GM18873 (cell line): Measurements from ENCODE around the gene WHRN.

Source experiments
- ATAC-seq: cut with Tn5 transposase; IDR thresholded peaks from one replicate; pipeline ENCODE4 v1.9.1; 2021; ENCODE audit warnings: mild to moderate bottlenecking, moderate library complexity, moderate number of reproducible peaks; ENCODE audit not compliant: unreplicated experiment, low FRiP score

Gene WHRN

GRCh38 chr9:114493521-114494184 is 11.6 kb downstream of the WHRN start:
- no peak for ATAC-seq

DNA sequence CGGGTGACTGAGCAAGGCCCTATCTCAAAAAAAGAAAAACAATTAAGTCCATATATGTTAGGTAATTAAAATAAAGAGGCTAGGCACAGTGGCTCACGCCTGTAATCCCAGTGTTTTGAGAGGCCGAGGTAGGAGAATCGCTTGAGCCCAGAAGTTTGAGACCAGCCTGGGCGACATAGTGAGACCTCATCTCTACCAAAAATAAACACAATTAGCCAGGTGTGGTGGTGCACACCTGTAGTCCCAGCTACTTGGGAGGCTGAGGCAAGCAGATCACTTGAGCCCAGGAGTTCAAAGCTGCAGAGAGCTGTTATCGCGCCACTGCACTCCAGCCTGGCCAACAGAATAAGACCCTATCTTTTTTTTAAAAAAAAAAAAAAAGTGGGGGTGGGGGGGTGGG is 12.3 kb downstream of the WHRN start:
- no peak for ATAC-seq

DNA sequence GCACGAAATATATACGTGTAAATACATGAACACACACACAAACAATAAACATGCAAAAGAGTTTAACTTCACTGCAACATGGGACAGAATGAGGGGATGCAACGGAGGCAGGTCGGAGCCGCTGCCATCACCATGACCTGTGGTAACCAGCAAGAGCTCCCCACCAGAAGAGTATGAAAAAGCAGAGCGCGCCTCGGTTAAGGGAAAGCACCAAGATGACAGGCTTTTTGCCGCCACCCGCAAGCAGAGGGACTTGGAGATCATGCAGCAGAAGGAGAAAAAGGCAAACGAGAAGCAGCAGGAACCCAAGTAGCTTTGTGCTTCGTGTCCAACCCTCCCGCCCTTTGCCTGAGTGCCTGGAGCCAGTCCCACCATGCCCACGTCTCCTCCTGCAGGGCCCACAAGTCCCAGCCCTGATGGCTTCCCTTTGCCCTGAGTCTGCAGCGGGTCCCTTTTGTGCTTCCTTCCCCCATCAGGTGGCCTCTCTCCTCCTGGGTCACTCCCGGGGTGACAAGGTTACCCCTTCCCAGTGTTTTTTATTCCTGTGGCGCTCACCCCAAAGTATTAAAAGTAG is 13.8 kb downstream of the WHRN start:
- no peak for ATAC-seq

- ATAC-seq: no peak
Measured at GRCh38 chr9:114489928-114490327, 15.3 kb downstream of the WHRN start.

GRCh38 chr9:114488398-114489129 is 16.7 kb downstream of the WHRN start:
- ATAC-seq: no peak

GRCh38 chr9:114487607-114488300 is 17.5 kb downstream of the WHRN start:
- peak; percentile 46 for ATAC-seq

DNA sequence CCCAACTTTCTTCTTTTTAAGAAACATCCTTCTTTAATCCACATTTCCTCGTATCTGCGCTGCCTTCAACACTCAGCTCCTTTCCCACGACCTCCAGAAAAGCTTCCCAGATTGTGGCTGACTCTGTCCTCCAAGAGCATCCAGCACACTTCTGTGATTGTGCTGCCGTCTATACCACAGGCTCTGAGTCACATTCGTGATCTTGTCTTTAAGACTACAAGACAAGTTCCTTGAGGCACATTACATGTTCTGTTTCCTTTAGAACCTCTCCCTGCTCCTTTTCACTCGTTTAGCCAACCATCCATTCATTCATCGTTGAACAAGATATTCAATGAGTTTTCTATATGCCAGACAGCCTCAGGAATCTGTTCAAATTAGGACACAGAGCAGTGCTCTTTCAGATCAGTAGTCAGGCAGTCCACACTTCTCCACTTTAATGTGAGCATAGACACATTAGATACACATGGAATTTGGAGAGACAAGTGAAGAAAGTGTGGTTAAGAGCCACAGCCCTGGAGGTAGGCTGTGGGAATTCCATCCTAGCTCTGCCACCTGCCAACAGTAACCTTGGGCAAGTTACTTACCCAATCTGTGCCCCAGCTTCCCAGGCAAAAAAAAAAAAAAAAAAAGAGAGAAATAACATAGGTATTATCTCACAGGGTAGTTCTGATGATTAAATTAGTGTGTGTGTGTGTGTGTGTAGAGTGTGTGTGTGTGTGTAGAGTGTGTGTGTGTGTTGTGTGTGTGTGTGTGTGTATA is 18.9 kb downstream of the WHRN start:
- ATAC-seq: no peak

- ATAC-seq: peak; percentile 57
Measured at GRCh38 chr9:114484854-114485443, 20.3 kb downstream of the WHRN start.

DNA sequence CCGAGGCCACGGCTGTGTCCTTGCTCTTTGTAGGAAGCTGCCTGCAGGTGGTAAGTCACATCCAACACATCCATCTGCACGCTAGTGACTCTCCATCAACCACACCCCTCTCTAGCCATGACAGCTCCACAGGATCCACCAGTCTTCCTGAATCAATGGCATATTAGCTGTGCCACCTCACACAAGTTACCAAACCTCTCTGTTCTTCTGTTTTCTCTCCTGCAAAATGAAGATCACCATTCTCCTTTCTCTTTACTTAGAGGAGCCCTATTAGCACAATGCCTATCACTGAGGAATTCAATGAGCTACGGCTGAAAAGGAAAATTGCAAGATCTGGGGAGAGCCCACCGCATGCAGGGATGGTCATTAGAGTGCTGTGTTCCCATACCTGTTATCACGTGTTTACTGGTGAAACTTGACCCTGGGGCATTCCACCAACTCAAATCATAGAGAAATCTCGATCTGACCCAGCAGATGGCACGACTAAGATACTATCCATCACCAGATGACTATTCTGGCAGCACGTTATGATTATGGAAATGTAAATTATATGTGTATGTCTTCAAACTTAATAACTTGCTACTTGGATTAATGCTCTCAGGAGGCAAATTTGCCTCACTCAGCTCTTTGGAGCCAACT is 20.9 kb downstream of the WHRN start:
- ATAC-seq: peak; percentile 16

DNA sequence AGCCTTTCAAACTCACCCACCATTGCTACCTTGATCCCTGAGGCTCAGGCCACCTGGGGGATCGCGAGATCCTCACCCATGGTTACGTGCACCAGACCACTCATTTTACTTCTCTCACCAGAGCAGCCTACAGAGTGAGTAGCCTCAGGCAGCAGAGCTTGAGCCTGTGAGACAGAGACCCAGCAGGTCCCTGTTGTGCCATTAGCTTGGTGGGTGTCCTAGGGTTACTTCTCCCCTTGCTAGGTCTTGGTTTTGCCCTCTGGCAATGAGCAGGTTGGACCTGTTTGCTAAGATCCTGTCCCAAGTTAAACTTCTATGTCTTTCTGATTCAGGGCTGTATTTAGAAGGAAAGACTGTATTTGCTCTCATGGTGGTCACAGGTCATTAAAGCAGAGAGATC is 21.8 kb downstream of the WHRN start:
- ATAC-seq: no peak

DNA sequence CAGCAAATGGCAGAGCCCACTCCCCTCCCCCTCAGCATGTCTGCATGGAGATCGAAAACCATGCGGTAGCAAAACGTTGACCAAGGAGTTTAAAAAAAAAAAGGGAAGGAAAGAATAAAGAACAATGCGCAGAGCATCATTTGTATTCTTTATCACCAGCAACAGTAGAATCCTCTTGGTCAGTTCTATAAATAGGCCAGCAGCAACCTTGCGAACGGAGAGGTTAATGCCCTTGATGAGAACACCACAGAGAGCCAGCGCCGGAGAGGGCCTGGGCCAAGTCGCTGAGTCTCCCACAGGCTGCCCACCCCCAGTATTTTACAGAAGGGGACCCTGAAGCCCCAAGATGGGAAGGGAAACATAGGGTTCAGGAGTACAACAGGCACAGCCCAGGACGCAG is 22.7 kb downstream of the WHRN start:
- no peak for ATAC-seq

DNA sequence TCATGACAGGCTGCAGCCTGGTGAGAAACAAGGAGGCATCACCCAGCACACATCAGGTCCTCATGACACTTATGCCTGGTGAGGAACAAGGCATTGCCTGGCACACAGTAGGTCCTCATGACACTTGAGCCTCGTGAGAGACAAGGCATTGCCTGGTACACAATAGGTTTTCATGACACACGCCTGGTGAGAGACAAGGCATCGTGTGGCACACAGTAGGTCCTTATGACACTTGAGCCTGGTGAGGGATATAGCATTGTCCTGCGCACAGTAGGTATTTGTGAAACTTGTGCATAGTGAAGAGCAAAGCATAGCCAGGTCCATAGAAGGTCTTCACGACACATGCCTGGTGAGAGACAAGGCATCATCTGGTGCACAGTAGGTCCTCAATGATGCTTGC is 23.5 kb downstream of the WHRN start:
- ATAC-seq: no peak

DNA sequence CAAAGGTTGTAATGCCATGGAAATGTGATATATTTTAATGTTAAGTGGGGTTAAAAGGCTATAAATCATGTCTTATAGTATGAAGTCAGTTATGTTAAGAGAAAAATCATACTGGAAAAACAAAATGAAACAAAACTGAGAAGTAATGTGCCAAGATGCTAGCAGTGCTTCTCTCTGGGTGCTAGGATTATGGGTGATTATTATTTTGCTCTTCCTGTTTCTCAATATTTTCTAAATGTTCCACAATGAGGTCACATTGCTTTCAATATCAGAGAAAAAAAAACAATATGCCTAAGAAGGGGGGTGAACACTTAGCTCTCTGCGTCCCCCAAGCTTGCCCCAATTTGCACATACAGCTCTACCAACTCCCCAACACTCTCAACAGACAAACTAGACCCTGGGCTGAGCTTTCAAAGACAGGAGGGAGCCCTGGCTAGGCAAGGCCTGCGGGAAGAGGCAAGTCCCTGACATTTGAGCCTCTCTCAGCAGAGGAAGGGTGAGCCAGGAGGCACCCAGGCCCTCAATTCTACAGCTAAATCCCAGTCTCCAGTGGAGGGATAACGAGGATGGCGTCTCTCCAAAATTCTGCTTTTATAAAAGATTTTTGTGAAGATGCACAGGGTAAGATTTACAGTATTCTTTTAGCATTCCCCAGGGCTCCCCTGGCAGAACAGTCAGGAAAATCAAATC is 24.4 kb downstream of the WHRN start:
- no peak for ATAC-seq

GRCh38 chr9:114478871-114479270 is 26.4 kb downstream of the WHRN start:
- ATAC-seq: no peak

DNA sequence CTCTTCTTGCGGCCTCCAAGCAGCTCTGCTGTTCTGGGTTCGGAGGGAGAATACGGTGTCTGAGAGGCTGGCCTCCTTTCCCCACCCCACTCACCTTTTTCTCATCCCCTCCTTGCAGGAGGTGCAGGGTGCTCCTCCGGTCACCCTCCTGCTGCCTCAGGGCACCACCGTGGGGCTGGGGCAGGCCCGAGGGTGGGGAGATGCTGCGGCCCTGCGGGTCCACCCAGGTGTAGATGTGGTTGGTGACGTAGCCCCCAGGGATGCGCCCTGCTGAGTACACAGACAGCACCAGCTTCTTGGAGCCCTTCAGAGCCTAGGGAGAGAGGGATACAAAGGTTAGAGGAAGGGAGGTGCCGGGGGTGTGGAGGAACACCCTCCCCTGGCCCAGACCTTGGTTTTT is 26.8 kb downstream of the WHRN start:
- ATAC-seq: no peak

DNA sequence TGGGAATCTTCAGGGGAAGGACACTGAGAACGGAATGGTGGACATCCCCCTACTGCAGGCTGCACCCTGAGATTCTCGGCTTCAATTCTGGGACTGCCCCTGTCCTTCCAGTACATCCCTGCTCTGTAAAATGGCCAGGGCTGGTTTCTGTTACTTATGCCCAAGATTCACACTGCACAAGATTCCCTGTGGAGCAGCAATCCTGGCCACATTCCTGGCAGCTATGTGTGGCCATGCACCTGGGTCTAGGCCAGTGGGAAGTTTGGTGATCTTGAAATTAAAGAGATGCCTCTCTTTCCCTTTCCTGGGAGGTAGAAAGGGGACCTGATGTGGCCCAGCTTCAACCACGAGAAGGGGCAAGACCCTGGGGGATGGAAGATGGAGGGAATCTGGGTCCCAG is 27.6 kb downstream of the WHRN start:
- no peak for ATAC-seq

DNA sequence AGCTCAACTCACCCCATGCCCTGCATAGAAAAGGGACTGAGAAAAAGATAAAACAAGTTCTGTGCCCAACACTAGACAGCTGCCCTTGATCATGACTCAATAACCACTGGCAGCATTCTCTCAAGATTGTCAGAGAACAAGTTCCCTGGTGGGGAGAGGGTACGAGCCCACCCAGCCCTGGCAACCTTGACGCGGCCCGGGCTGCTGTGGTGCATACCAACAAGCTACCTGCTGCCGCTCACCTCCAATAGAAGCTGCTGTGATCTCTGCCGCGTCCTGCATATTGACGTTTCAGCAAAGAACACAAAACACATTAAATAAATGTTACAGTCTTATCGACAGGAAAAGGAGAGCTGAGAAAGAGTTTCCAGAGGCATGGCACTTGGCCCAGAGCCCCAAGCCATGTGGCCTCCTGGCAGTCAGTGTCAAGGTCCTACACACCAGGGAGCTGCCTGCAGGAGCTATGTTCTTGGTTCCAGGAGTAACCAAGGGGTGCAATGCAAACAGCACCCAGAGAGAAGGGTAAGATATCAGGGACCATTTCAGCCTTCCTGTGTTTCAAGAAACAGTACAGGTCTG is 28.3 kb downstream of the WHRN start:
- no peak for ATAC-seq

DNA sequence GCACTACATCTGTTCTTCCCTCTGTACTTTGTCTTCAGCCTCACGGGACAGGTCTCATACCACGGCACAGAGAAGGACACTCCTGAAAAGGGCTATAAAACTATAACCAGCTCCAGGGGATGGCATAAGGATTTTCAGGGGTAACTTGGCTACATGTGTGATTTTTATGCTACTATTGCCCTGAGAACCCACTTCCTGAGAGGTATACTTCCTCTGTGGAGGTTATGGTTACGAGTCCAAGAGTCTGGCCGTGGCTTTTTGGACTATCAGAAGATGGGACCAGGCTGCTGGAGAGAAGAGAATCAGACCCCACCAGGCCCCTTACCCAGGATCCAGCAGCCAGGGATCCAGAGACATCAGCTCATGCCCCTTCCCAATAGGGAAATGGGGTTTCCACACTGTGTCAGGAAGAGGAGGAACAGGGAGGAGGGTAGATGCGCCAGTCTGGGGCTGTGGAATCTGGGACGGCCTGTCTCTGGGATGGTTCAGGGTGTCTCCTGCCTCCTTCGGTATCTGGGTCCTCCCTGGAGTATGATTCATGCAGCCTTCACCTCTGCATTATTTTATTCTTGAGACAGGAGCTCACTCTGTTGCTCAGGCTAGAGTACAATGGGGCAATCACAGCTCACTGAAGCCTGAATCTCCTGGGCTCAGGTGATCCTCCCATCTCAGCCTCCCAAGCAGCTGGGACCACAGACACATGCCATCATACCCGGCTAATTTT is 29.7 kb downstream of the WHRN start:
- no peak for ATAC-seq
